Activated CD8-positive, alpha-beta memory T cell treated with anti-CD3 and anti-CD28 coated beads, Interleukin-2, amount 10 ng/mL, durations not matched to agents 7 days and 5 days (primary cell): Measurements from ENCODE around the gene ARHGAP42. TPM values are rescaled to one million over a fixed set of nuclear protein-coding genes. Genes with fewer than 3 reads are reported as not detected.
"Not testable (repeated sequence)": the region's sequence is repeated elsewhere in the genome, so short reads cannot be mapped to it uniquely, and the experiment has no call there.

Experiments
- ATAC-seq: fragments of 150-1000 bp; cut with Tn5 transposase; one replicate; pipeline ENCODE4 v1.10.0; 2021; ENCODE audit warnings: moderate library complexity
- CTCF ChIA-PET: fragments of 350-600 bp; sonication (Branson Sonifier 250); formaldehyde crosslinking; loops from one replicate; lab custom pipeline; 2021; ENCODE audit warnings: antibody characterized with exemption; lab: Charles Lee
- DNase-seq: peaks from one replicate; pipeline ENCODE4 v3.0.0-alpha.2; 2020
- H3K27ac Mint-ChIP-seq: one replicate; pipeline ENCODE4 v1.8.0; 2021; ENCODE audit warnings: mild to moderate bottlenecking, mixed read lengths
- H3K27me3 Mint-ChIP-seq: one replicate; pipeline ENCODE4 v1.8.0; 2021; ENCODE audit warnings: mixed read lengths
- H3K36me3 Mint-ChIP-seq: one replicate; pipeline ENCODE4 v1.8.0; 2021; ENCODE audit warnings: mild to moderate bottlenecking, mixed read lengths
- H3K4me1 Mint-ChIP-seq: one replicate; pipeline ENCODE4 v1.8.0; 2021; ENCODE audit warnings: mixed read lengths
- H3K4me3 Mint-ChIP-seq: one replicate; pipeline ENCODE4 v1.8.0; 2021; ENCODE audit warnings: mild to moderate bottlenecking, moderate library complexity, mixed read lengths
- H3K9me3 Mint-ChIP-seq: one replicate; pipeline ENCODE4 v1.8.0; 2022; ENCODE audit warnings: low read depth, mixed read lengths
- total RNA-seq, 2 experiments: library from RNA; stranded (reverse); gene quantifications; one replicate each; pipeline ENCODE4 v1.2.3, GENCODE V29; 2021

Gene ARHGAP42
- total RNA-seq, 2 experiments from 2014 or later = 0.61 TPM; not detected in 1

GRCh38 chr11:100741866-100742625 lies 55.0 kb downstream of the ARHGAP42 start:
- Mint-ChIP-seq H3K4me3 (no peak overlapping the region), H3K27me3 (no peaks in the 10 kb centered on the region), H3K4me1 (no peaks in the 10 kb centered on the region), H3K9me3 (no peaks in the 10 kb centered on the region), H3K36me3 (no peaks in the 10 kb centered on the region), H3K27ac (no peak overlapping the region)
- CTCF ChIA-PET = no interaction called here
- ATAC-seq = no peak
- no peak for DNase-seq

- H3K36me3 Mint-ChIP-seq = no peaks in the 10 kb centered on the region
- no peak for ATAC-seq
Measured at GRCh38 chr11:100746448-100746847, 59.4 kb downstream of the ARHGAP42 start.

GRCh38 chr11:100748153-100748552 lies 61.1 kb downstream of the ARHGAP42 start:
- CTCF ChIA-PET = no interaction called here
- Mint-ChIP-seq H3K4me3 (no peak overlapping the region), H3K9me3 (peaks cover 6% of the 10 kb centered on the region), H3K27ac (no peak overlapping the region), H3K36me3 (no peaks in the 10 kb centered on the region), H3K27me3 (no peaks in the 10 kb centered on the region), H3K4me1 (no peaks in the 10 kb centered on the region)
- DNase-seq (no peak), ATAC-seq (no peak)

More at GRCh38 chr11:100746448-100746847, 59.4 kb downstream of the ARHGAP42 start:
- Mint-ChIP-seq H3K4me3 (no peak overlapping the region), H3K9me3 (peaks cover 6% of the 10 kb centered on the region), H3K27ac (no peak overlapping the region), H3K27me3 (no peaks in the 10 kb centered on the region), H3K4me1 (no peaks in the 10 kb centered on the region)
- CTCF ChIA-PET = no interaction called here
- no peak for DNase-seq

- H3K4me3 Mint-ChIP-seq, H3K36me3 Mint-ChIP-seq, DNase-seq, ATAC-seq, H3K27me3 Mint-ChIP-seq, H3K9me3 Mint-ChIP-seq, H3K27ac Mint-ChIP-seq, H3K4me1 Mint-ChIP-seq, CTCF ChIA-PET: not testable (repeated sequence)
Measured at GRCh38 chr11:100749887-100750565, 62.9 kb downstream of the ARHGAP42 start.

- H3K27me3 Mint-ChIP-seq, CTCF ChIA-PET, H3K4me3 Mint-ChIP-seq, H3K4me1 Mint-ChIP-seq, H3K27ac Mint-ChIP-seq, ATAC-seq, H3K9me3 Mint-ChIP-seq, DNase-seq, H3K36me3 Mint-ChIP-seq: not testable (repeated sequence)
Measured at GRCh38 chr11:100750566-100750891, 63.4 kb downstream of the ARHGAP42 start.

GRCh38 chr11:100752371-100753171 lies 65.5 kb downstream of the ARHGAP42 start:
- Mint-ChIP-seq H3K9me3 (peaks cover 6% of the 10 kb centered on the region), H3K27me3 (no peaks in the 10 kb centered on the region), H3K27ac (no peak overlapping the region), H3K4me1 (no peaks in the 10 kb centered on the region), H3K4me3 (no peak overlapping the region), H3K36me3 (no peaks in the 10 kb centered on the region)
- CTCF ChIA-PET = no interaction called here
- ATAC-seq (no peak), DNase-seq (no peak)

- peaks cover 6% of the 10 kb centered on the region for H3K9me3 Mint-ChIP-seq
- no peak overlapping the region for H3K4me3 Mint-ChIP-seq
- ATAC-seq (no peak), DNase-seq (no peak)
- no peak overlapping the region for H3K27ac Mint-ChIP-seq
- no peaks in the 10 kb centered on the region for H3K4me1 Mint-ChIP-seq
- H3K36me3 Mint-ChIP-seq = no peaks in the 10 kb centered on the region
- CTCF ChIA-PET = no interaction called here
- no peaks in the 10 kb centered on the region for H3K27me3 Mint-ChIP-seq
Measured at GRCh38 chr11:100753172-100753543, 66.1 kb downstream of the ARHGAP42 start.

- Mint-ChIP-seq H3K4me1 (no peaks in the 10 kb centered on the region), H3K36me3 (no peaks in the 10 kb centered on the region), H3K9me3 (peaks cover 6% of the 10 kb centered on the region), H3K4me3 (no peak overlapping the region), H3K27ac (no peak overlapping the region), H3K27me3 (no peaks in the 10 kb centered on the region)
- ATAC-seq (no peak), DNase-seq (no peak)
- CTCF ChIA-PET = no interaction called here
Measured at GRCh38 chr11:100753571-100753970, 66.5 kb downstream of the ARHGAP42 start.

GRCh38 chr11:100756559-100756958 lies 69.5 kb downstream of the ARHGAP42 start:
- ATAC-seq (no peak), DNase-seq (no peak)
- H3K36me3 Mint-ChIP-seq = no peaks in the 10 kb centered on the region
- no peak overlapping the region for H3K4me3 Mint-ChIP-seq
- H3K27me3 Mint-ChIP-seq = no peaks in the 10 kb centered on the region
- H3K9me3 Mint-ChIP-seq = no peaks in the 10 kb centered on the region
- CTCF ChIA-PET = no interaction called here
- H3K27ac Mint-ChIP-seq = no peak overlapping the region
- H3K4me1 Mint-ChIP-seq = no peaks in the 10 kb centered on the region

- no peak overlapping the region for H3K4me3 Mint-ChIP-seq
- CTCF ChIA-PET = no interaction called here
- DNase-seq = no peak
- no peaks in the 10 kb centered on the region for H3K9me3 Mint-ChIP-seq
- ATAC-seq = no peak
- no peaks in the 10 kb centered on the region for H3K4me1 Mint-ChIP-seq
- H3K27ac Mint-ChIP-seq = no peak overlapping the region
- no peaks in the 10 kb centered on the region for H3K27me3 Mint-ChIP-seq
- H3K36me3 Mint-ChIP-seq = no peaks in the 10 kb centered on the region
Measured at GRCh38 chr11:100757646-100758045, 70.6 kb downstream of the ARHGAP42 start.

- CTCF ChIA-PET = no interaction called here
- H3K27ac Mint-ChIP-seq = no peak overlapping the region
- no peaks in the 10 kb centered on the region for H3K9me3 Mint-ChIP-seq
- DNase-seq (no peak), ATAC-seq (no peak)
- H3K4me1 Mint-ChIP-seq = no peaks in the 10 kb centered on the region
- H3K27me3 Mint-ChIP-seq = no peaks in the 10 kb centered on the region
- no peak overlapping the region for H3K4me3 Mint-ChIP-seq
- no peaks in the 10 kb centered on the region for H3K36me3 Mint-ChIP-seq
Measured at GRCh38 chr11:100759106-100759505, 72.0 kb downstream of the ARHGAP42 start.

GRCh38 chr11:100759856-100760255 lies 72.8 kb downstream of the ARHGAP42 start:
- Mint-ChIP-seq H3K9me3 (no peaks in the 10 kb centered on the region), H3K36me3 (no peaks in the 10 kb centered on the region), H3K27me3 (no peaks in the 10 kb centered on the region), H3K4me1 (no peaks in the 10 kb centered on the region), H3K27ac (no peak overlapping the region), H3K4me3 (no peak overlapping the region)
- DNase-seq (no peak), ATAC-seq (no peak)
- CTCF ChIA-PET = no interaction called here

- ATAC-seq = no peak
- no peak overlapping the region for H3K4me3 Mint-ChIP-seq
- CTCF ChIA-PET = no interaction called here
- H3K4me1 Mint-ChIP-seq = no peaks in the 10 kb centered on the region
- no peak overlapping the region for H3K27ac Mint-ChIP-seq
- H3K36me3 Mint-ChIP-seq = no peaks in the 10 kb centered on the region
- DNase-seq = no peak
- no peaks in the 10 kb centered on the region for H3K9me3 Mint-ChIP-seq
- H3K27me3 Mint-ChIP-seq = no peaks in the 10 kb centered on the region
Measured at GRCh38 chr11:100760744-100761143, 73.7 kb downstream of the ARHGAP42 start.

- H3K4me1 Mint-ChIP-seq = no peaks in the 10 kb centered on the region
- no peak for ATAC-seq
- H3K27me3 Mint-ChIP-seq = no peaks in the 10 kb centered on the region
- CTCF ChIA-PET = no interaction called here
- DNase-seq = no peak
- no peak overlapping the region for H3K27ac Mint-ChIP-seq
- no peak overlapping the region for H3K4me3 Mint-ChIP-seq
- no peaks in the 10 kb centered on the region for H3K9me3 Mint-ChIP-seq
- no peaks in the 10 kb centered on the region for H3K36me3 Mint-ChIP-seq
Measured at GRCh38 chr11:100761841-100762240, 74.8 kb downstream of the ARHGAP42 start.
